PFSK-1 (cell line): ENCODE results near the gene NUDCD3.

ENCODE experiments used
- FOXP2 ChIP-seq: optimal IDR thresholded peaks from 2 replicates; pipeline ENCODE3; 2011; ENCODE audit warnings: borderline replicate concordance, control low read depth, inconsistent platforms; ENCODE audit not compliant: insufficient read depth; ENCODE audit errors: extremely low read length, extremely low read depth
- POLR2AphosphoS5 ChIP-seq: IDR thresholded peaks from 2 replicates; pipeline ENCODE4 v1.6.1; 2012; ENCODE audit warnings: low read depth, mild to moderate bottlenecking, control low read depth, low read length, moderate library complexity
- SIN3A ChIP-seq: IDR thresholded peaks from 2 replicates; pipeline ENCODE4 v1.6.1; 2012; ENCODE audit warnings: mild to moderate bottlenecking, low read length, moderate library complexity, borderline replicate concordance; ENCODE audit not compliant: insufficient read depth
- TAF1 ChIP-seq: IDR thresholded peaks from 2 replicates; pipeline ENCODE4 v1.6.1; 2012; ENCODE audit warnings: low read length, control low read depth, borderline replicate concordance; ENCODE audit not compliant: insufficient read depth
- TF ChIP-seq, protein P1 (sequence below), 2 experiments: IDR thresholded peaks; 2 replicates each; pipeline versions ENCODE4 v1.6.1 to v1.8.0; 2011 to 2012; ENCODE audit warnings: low read depth in 2 of 2, low read length in 2 of 2, control low read depth in 1 of 2, inconsistent platforms in 1 of 2, mild to moderate bottlenecking in 1 of 2, moderate library complexity in 1 of 2; ENCODE audit not compliant: insufficient read depth in 1 of 2

Gene NUDCD3

DNA sequence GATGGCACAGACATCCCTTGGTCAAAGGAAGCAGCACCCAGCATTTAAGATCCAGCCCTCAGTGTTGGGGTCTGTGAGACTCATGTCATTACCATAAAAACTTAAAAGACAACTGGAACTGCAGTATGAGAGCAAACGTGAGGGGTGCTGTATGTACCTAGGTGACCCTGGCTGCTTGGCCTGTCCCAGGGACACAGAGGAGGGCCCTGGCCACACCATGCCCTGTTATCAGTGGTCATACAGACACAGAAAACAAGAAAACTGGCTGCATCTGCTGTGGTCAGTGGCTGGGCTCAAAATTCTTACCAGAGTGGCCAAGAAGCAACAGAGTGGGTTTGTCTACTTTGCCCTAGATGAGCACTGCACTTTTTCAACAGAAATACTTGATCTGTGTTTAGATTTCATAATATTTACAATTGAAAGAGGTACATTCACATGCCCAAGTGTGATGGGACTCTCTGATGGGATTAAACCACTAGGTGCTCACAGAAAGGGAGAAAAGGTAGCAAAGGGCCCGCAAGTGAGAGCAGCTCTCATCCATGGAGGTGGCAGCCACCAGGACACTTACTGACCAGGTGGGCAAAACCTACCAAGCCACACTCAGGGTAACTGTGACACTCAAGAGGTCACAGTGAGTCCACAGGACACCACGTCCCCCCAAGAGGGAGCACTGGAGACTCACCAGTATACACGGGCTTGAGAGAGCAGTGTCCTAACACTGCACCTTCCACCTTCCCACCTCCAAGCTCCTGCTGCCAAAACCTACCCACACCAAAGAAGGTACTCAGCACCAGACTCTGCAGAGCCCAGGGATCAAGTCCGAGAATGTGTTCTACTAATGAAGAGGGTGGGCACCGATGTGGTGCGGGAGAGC, 97.0 kb downstream of the NUDCD3 start:
- no peak for TF ChIP-seq FOXP2
- no peak for TF ChIP-seq TAF1
- TF ChIP-seq, protein P1, sequence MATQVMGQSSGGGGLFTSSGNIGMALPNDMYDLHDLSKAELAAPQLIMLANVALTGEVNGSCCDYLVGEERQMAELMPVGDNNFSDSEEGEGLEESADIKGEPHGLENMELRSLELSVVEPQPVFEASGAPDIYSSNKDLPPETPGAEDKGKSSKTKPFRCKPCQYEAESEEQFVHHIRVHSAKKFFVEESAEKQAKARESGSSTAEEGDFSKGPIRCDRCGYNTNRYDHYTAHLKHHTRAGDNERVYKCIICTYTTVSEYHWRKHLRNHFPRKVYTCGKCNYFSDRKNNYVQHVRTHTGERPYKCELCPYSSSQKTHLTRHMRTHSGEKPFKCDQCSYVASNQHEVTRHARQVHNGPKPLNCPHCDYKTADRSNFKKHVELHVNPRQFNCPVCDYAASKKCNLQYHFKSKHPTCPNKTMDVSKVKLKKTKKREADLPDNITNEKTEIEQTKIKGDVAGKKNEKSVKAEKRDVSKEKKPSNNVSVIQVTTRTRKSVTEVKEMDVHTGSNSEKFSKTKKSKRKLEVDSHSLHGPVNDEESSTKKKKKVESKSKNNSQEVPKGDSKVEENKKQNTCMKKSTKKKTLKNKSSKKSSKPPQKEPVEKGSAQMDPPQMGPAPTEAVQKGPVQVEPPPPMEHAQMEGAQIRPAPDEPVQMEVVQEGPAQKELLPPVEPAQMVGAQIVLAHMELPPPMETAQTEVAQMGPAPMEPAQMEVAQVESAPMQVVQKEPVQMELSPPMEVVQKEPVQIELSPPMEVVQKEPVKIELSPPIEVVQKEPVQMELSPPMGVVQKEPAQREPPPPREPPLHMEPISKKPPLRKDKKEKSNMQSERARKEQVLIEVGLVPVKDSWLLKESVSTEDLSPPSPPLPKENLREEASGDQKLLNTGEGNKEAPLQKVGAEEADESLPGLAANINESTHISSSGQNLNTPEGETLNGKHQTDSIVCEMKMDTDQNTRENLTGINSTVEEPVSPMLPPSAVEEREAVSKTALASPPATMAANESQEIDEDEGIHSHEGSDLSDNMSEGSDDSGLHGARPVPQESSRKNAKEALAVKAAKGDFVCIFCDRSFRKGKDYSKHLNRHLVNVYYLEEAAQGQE (IDR thresholded peaks at IDR 0.05; ENCODE audit: insufficient read depth in 1 of 2, low read depth in 2 of 2, low read length in 2 of 2) = no peak
- no peak for TF ChIP-seq POLR2AphosphoS5
- no peak for TF ChIP-seq SIN3A

DNA sequence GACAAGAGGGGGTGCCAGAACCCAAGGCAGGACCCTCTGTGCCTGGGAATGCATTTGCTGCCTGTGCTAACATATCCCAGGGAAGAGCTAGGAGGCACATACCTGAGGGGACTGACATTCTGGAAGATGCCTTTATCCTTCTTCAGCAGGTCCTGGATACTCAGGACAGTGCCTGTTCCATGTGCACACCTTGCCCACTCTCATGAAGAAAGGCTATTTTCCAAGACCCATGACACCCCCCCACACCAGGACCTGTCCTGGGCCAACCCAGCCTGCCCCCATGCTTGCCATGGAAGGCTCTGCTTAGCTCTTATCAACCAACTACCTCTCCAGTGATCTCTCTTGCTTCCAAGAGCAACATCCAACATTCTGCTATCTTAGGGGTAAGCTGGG, 97.8 kb downstream of the NUDCD3 start:
- TF ChIP-seq SIN3A = no peak
- no peak for TF ChIP-seq POLR2AphosphoS5
- TF ChIP-seq TAF1 = no peak
- TF ChIP-seq, protein P1 (IDR thresholded peaks at IDR 0.05; ENCODE audit: insufficient read depth in 1 of 2, low read depth in 2 of 2, low read length in 2 of 2) = no peak
- TF ChIP-seq FOXP2 = no peak

DNA sequence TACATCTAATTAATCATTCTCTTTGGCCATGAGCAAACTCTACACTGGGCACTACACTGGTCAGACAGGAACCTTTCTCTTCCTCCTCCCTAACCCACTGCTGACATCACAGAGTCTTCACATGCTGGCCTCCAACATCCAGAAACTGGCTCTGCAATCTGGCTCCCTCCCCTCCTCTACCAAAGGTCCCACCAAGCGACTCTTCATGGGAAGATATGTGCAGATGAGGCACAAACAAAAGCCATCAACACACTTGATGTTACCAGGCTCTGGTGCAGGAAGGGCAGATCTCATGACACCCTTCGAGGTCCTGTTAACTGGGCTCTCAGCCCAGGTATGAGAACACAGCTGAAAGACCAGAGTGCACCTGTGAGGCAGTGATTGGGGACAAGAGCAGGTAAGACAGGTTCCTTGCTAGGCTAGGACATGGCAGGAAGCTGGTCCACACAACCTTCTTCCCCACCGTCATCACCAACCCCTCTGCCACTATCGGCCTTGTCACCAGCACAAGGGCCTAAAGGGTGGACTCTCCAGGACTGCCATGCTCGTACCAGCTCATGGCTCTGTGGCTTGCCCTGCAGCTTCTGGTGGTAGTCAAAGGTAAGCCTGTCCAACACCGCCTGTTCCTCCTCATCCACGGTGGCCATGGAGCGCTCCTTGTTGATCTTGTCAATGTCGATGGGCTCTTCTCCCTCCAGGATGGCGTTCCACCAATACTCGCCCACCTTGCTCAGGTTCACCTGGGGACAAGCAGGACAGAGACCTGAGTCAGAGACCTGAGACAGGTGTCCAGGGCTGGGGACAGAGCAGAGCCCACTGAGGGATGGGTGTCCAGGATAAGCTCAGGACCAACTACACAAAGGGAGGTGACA, 98.5 kb downstream of the NUDCD3 start:
- TF ChIP-seq FOXP2 = no peak
- no peak for TF ChIP-seq POLR2AphosphoS5
- TF ChIP-seq SIN3A = no peak
- TF ChIP-seq, protein P1 (IDR thresholded peaks at IDR 0.05; ENCODE audit: insufficient read depth in 1 of 2, low read depth in 2 of 2, low read length in 2 of 2) = no peak
- no peak for TF ChIP-seq TAF1

DNA sequence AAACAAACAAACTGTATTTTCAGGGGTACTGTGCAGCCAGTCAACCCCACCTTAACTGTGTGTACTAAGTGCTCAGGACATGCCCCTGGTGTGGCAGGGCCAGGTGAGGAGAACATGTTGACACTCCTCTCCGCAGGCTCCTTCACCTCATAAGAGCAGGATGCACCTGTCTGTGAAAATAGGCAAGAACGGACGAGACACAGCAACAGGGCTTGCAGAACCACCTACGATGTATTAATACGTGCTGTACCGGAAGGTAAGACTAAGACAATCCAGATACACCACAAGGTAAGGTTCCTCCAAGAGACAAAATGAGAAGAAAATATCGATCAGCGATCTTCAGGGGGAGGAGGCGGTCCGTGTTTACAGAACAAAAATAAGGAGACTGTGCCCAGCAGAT, 99.3 kb downstream of the NUDCD3 start:
- TF ChIP-seq, protein P1 (IDR thresholded peaks at IDR 0.05; ENCODE audit: insufficient read depth in 1 of 2, low read depth in 2 of 2, low read length in 2 of 2) = no peak
- TF ChIP-seq TAF1 (no peak), SIN3A (no peak), POLR2AphosphoS5 (no peak), FOXP2 (no peak)

DNA sequence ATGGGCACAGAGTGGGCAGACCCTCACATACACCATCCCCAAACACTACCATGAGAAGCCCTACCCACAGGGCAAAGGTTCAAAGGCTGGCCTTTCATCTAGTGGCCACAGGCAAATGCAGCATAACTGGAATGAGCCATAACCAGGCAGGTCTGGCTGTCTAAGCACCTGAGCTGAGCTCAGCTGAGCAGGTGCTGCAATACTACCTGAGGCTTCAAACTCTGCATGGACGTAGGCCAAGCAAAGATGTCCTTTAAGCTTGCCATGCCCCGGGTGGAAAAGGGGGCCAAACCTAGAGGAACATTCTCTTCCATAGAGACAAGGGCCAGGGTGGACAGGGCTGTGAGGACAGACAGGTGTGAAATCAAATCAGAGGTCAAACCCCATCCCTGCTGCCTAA, 99.8 kb downstream of the NUDCD3 start:
- TF ChIP-seq TAF1 = no peak
- TF ChIP-seq, protein P1 (IDR thresholded peaks at IDR 0.05; ENCODE audit: insufficient read depth in 1 of 2, low read depth in 2 of 2, low read length in 2 of 2) = no peak
- TF ChIP-seq SIN3A = no peak
- no peak for TF ChIP-seq POLR2AphosphoS5
- no peak for TF ChIP-seq FOXP2
